BLaER1 (cell line): ENCODE measurements around the gene DNAJC22.

ENCODE experiments used
- H3K27ac ChIP-seq: shearing (Covaris generic); formaldehyde crosslinking; 2 replicates; pipeline ENCODE4 v1.8.1; 2022
- H3K27me3 ChIP-seq: shearing (Covaris generic); formaldehyde crosslinking; 2 replicates; pipeline ENCODE4 v1.8.1; 2022
- H3K36me3 ChIP-seq: shearing (Covaris generic); formaldehyde crosslinking; 2 replicates; pipeline ENCODE4 v1.8.1; 2022
- H3K4me1 ChIP-seq: shearing (Covaris generic); formaldehyde crosslinking; 2 replicates; pipeline ENCODE4 v1.8.1; 2022
- H3K4me2 ChIP-seq: shearing (Covaris generic); formaldehyde crosslinking; 2 replicates; pipeline ENCODE4 v1.8.1; 2022
- H3K4me3 ChIP-seq: shearing (Covaris generic); formaldehyde crosslinking; 2 replicates; pipeline ENCODE4 v1.8.1; 2022
- H3K9ac ChIP-seq: shearing (Covaris generic); formaldehyde crosslinking; 2 replicates; pipeline ENCODE4 v1.8.1; 2022
- H3K9me3 ChIP-seq: shearing (Covaris generic); formaldehyde crosslinking; 2 replicates; pipeline ENCODE4 v1.8.1; 2022
- H4K20me1 ChIP-seq: shearing (Covaris generic); formaldehyde crosslinking; 2 replicates; pipeline ENCODE4 v1.8.1; 2022
- Cebpa-rat ChIP-seq: shearing (Covaris generic); IDR thresholded peaks from 2 replicates; pipeline ENCODE4 v1.8.1; 2022

The DNAJC22 gene

GRCh38 chr12:49336645-49337584, 9.8 kb upstream of the DNAJC22 start, which contains the start of gene C1QL4:
Gene C1QL4 (minus strand): TSS chr12:49337188. CDS start chr12:49336477, 711 bp downstream.
- peaks cover 13% of the 10 kb centered on the region for H3K4me1 ChIP-seq
- H3K27me3 ChIP-seq, result peaks cover 100% of the 10 kb centered on the region
- no peak for TF ChIP-seq Cebpa-rat
- no peak within 1 kb of the TSS for H3K27ac ChIP-seq
- peak within 1 kb of the TSS; percentile 75 for H3K4me2 ChIP-seq
- H3K9me3 ChIP-seq, result no peaks in the 10 kb centered on the region
- H4K20me1 ChIP-seq, result peaks cover 92% of the 10 kb centered on the region
- H3K4me3 ChIP-seq, result peak within 1 kb of the TSS; percentile 54
- H3K9ac ChIP-seq, result no peak within 1 kb of the TSS
- no peaks in the 10 kb centered on the region for H3K36me3 ChIP-seq

GRCh38 chr12:49338830-49339463, 7.7 kb upstream of the DNAJC22 start:
- Histone ChIP-seq H3K4me1 (peaks cover 33% of the 10 kb centered on the region), H3K4me2 (no peak overlapping the region), H3K4me3 (no peak overlapping the region), H3K27me3 (peaks cover 100% of the 10 kb centered on the region), H3K9ac (no peak overlapping the region), H3K9me3 (no peaks in the 10 kb centered on the region), H4K20me1 (peaks cover 93% of the 10 kb centered on the region), H3K27ac (no peak overlapping the region), H3K36me3 (no peaks in the 10 kb centered on the region)
- no peak for TF ChIP-seq Cebpa-rat

- Histone ChIP-seq H3K4me3 (no peak overlapping the region), H3K9ac (no peak overlapping the region), H3K27ac (no peak overlapping the region), H3K9me3 (no peaks in the 10 kb centered on the region), H3K36me3 (no peaks in the 10 kb centered on the region), H3K4me1 (peaks cover 38% of the 10 kb centered on the region), H3K4me2 (no peak overlapping the region), H3K27me3 (peaks cover 100% of the 10 kb centered on the region), H4K20me1 (peaks cover 93% of the 10 kb centered on the region)
- no peak for TF ChIP-seq Cebpa-rat
These were observed 7.2 kb upstream of the DNAJC22 start for GRCh38 chr12:49339464-49339861.

- no peak for TF ChIP-seq Cebpa-rat
- H3K36me3 ChIP-seq, result no peaks in the 10 kb centered on the region
- H3K9ac ChIP-seq, result no peak overlapping the region
- H3K9me3 ChIP-seq, result no peaks in the 10 kb centered on the region
- peaks cover 87% of the 10 kb centered on the region for H4K20me1 ChIP-seq
- H3K4me3 ChIP-seq, result no peak overlapping the region
- H3K27me3 ChIP-seq, result peaks cover 100% of the 10 kb centered on the region
- no peak overlapping the region for H3K4me2 ChIP-seq
- H3K27ac ChIP-seq, result no peak overlapping the region
- peaks cover 45% of the 10 kb centered on the region for H3K4me1 ChIP-seq
These were observed 6.4 kb upstream of the DNAJC22 start for GRCh38 chr12:49340095-49340870.

GRCh38 chr12:49340971-49341776, 5.5 kb upstream of the DNAJC22 start:
- TF ChIP-seq Cebpa-rat, result no peak
- peaks cover 100% of the 10 kb centered on the region for H3K27me3 ChIP-seq

GRCh38 chr12:49341777-49342065, 5.0 kb upstream of the DNAJC22 start:
- peak overlapping the region; percentile 56; the same call in 1 of the 2 replicates for H3K4me3 ChIP-seq
- H3K27ac ChIP-seq, result no peak overlapping the region
- H3K27me3 ChIP-seq, result peaks cover 100% of the 10 kb centered on the region
- no peaks in the 10 kb centered on the region for H3K9me3 ChIP-seq
- peaks cover 54% of the 10 kb centered on the region for H3K4me1 ChIP-seq
- H3K36me3 ChIP-seq, result no peaks in the 10 kb centered on the region
- peaks cover 86% of the 10 kb centered on the region for H4K20me1 ChIP-seq
- peak overlapping the region; percentile 64; the same call in 1 of the 2 replicates for H3K4me2 ChIP-seq
- no peak overlapping the region for H3K9ac ChIP-seq
- TF ChIP-seq Cebpa-rat, result no peak

More at GRCh38 chr12:49340971-49341776, 5.5 kb upstream of the DNAJC22 start:
- Histone ChIP-seq H3K9ac (no peak overlapping the region), H4K20me1 (peaks cover 86% of the 10 kb centered on the region), H3K27ac (no peak overlapping the region), H3K4me2 (no peak overlapping the region), H3K4me1 (peaks cover 53% of the 10 kb centered on the region), H3K36me3 (no peaks in the 10 kb centered on the region), H3K9me3 (no peaks in the 10 kb centered on the region), H3K4me3 (no peak overlapping the region)

GRCh38 chr12:49342066-49342913, 4.4 kb upstream of the DNAJC22 start:
- Histone ChIP-seq H3K36me3 (no peaks in the 10 kb centered on the region), H4K20me1 (peaks cover 89% of the 10 kb centered on the region), H3K4me3 (peak overlapping the region; percentile 56), H3K4me2 (peak overlapping the region; percentile 64), H3K27ac (no peak overlapping the region), H3K9ac (no peak overlapping the region), H3K9me3 (no peaks in the 10 kb centered on the region), H3K4me1 (peaks cover 55% of the 10 kb centered on the region), H3K27me3 (peaks cover 100% of the 10 kb centered on the region)
- TF ChIP-seq Cebpa-rat, result no peak

GRCh38 chr12:49342914-49343731, 3.6 kb upstream of the DNAJC22 start:
- H3K27ac ChIP-seq, result no peak overlapping the region
- H3K36me3 ChIP-seq, result no peaks in the 10 kb centered on the region
- peak overlapping the region; percentile 64 for H3K4me2 ChIP-seq
- no peak overlapping the region for H3K9ac ChIP-seq
- peaks cover 89% of the 10 kb centered on the region for H4K20me1 ChIP-seq
- peaks cover 59% of the 10 kb centered on the region for H3K4me1 ChIP-seq
- no peaks in the 10 kb centered on the region for H3K9me3 ChIP-seq
- TF ChIP-seq Cebpa-rat, result no peak
- peaks cover 100% of the 10 kb centered on the region for H3K27me3 ChIP-seq
- peak overlapping the region; percentile 56 for H3K4me3 ChIP-seq
